NCI-H345 treated with DMSO at 0.1 percent for 48 hours (cell line): ENCODE measurements around the gene HS1BP3.

Experiments
- DNase-seq: peaks from one replicate; lab custom pipeline; 2025; ENCODE audit not compliant: unreplicated experiment; lab: John Stamatoyannopoulos, UW

The HS1BP3 gene

GRCh38 chr2:20589975-20590703, 60.8 kb downstream of the HS1BP3 start:
- no peak for DNase-seq

- DNase-seq, result no peak
Observed at GRCh38 chr2:20588918-20589871, 61.7 kb downstream of the HS1BP3 start.

GRCh38 chr2:20585710-20586594, 64.9 kb downstream of the HS1BP3 start:
- no peak for DNase-seq

- DNase-seq, result no peak
Observed at GRCh38 chr2:20585359-20585709, 65.6 kb downstream of the HS1BP3 start.

- no peak for DNase-seq
Observed at GRCh38 chr2:20584399-20585358, 66.2 kb downstream of the HS1BP3 start.

GRCh38 chr2:20584045-20584398, 66.9 kb downstream of the HS1BP3 start:
- DNase-seq, result no peak

- no peak for DNase-seq
Observed at GRCh38 chr2:20583425-20583881, 67.4 kb downstream of the HS1BP3 start.

GRCh38 chr2:20582600-20583221, 68.2 kb downstream of the HS1BP3 start:
- no peak for DNase-seq

- no peak for DNase-seq
Observed at GRCh38 chr2:20580690-20581437, 70.0 kb downstream of the HS1BP3 start.

GRCh38 chr2:20579866-20580265, 71.0 kb downstream of the HS1BP3 start:
- DNase-seq, result no peak

GRCh38 chr2:20578895-20579825, 71.7 kb downstream of the HS1BP3 start:
- no peak for DNase-seq

- DNase-seq, result no peak
Observed at GRCh38 chr2:20578266-20578894, 72.5 kb downstream of the HS1BP3 start.

GRCh38 chr2:20577495-20578235, 73.2 kb downstream of the HS1BP3 start:
- no peak for DNase-seq

- no peak for DNase-seq
Observed at GRCh38 chr2:20576598-20577115, 74.2 kb downstream of the HS1BP3 start.

- no peak for DNase-seq
Observed at GRCh38 chr2:20575935-20576597, 74.8 kb downstream of the HS1BP3 start.

GRCh38 chr2:20575414-20575813, 75.5 kb downstream of the HS1BP3 start:
- no peak for DNase-seq
